Measurements from ENCODE around the gene CREBBP. TPM values are rescaled to one million over a fixed set of nuclear protein-coding genes. Genes with fewer than 3 reads are reported as not detected.

Gene CREBBP
- total and polyA plus RNA-seq, 9 of the 15 experiments (the other 6 are each of a cell fraction or from before 2014, with no cell fraction given): 0.70 to 24.8 (median 5.6) TPM

GRCh38 chr16:3879887-3880564 lies 487 bp downstream of the CREBBP start (continued):
- TF ChIP-seq RAD21 (CRISPR knock-in tag; conservative IDR thresholded peaks at IDR 0.05 in 1 of 2, IDR thresholded peaks at IDR 0.05 in 1 of 2) (peak in 1 of 2 experiments; percentile 43; a peak in 3 of 4 replicates), BCL6 (CRISPR knock-in tag; IDR thresholded peaks at IDR 0.05) (no peak), ZBTB1 (CRISPR knock-in tag; IDR thresholded peaks at IDR 0.05; ENCODE audit: borderline replicate concordance, low read depth) (no peak), ZNF668 (CRISPR knock-in tag; IDR thresholded peaks at IDR 0.05) (no peak), ZNF740 (CRISPR knock-in tag; IDR thresholded peaks at IDR 0.05) (peak; percentile 77; the same call in 1 of the 2 replicates), ZNF740 (tag; IDR thresholded peaks at IDR 0.05) (peak in 1 of 2 experiments; percentile 72; a peak in 2 of 4 replicates), RBFOX2 (IDR thresholded peaks at IDR 0.05; ENCODE audit: low read depth, low read length) (peak; percentile 44), RERE (CRISPR knock-in tag; IDR thresholded peaks at IDR 0.05; ENCODE audit: borderline replicate concordance) (no peak), ESRRB (CRISPR knock-in tag; IDR thresholded peaks at IDR 0.05; ENCODE audit: borderline replicate concordance) (no peak), BACH1 (tag; IDR thresholded peaks at IDR 0.05) (no peak), STAT5B (CRISPR knock-in tag; IDR thresholded peaks at IDR 0.05) (no peak), POLR2G (IDR thresholded peaks at IDR 0.05; ENCODE audit: low read depth, low read length) (0 out of 2 replicates have a peak, but pooled peaks have one; percentile 36), RCOR1 (IDR thresholded peaks at IDR 0.05; ENCODE audit: borderline replicate concordance in 1 of 2, low read depth in 2 of 2, low read length in 2 of 2) (0 out of 4 replicates have a peak, but pooled peaks of 1 of the 2 experiments have one; percentile 20), MLX (CRISPR knock-in tag; conservative IDR thresholded peaks at IDR 0.05) (no peak), ZNF133 (CRISPR knock-in tag; IDR thresholded peaks at IDR 0.05) (no peak), RB1 (IDR thresholded peaks at IDR 0.05; ENCODE audit: low read depth) (0 out of 2 replicates have a peak, but pooled peaks have one; percentile 34), HNRNPUL1 (IDR thresholded peaks at IDR 0.05; ENCODE audit: low read length) (no peak), BDP1 (IDR thresholded peaks at IDR 0.05; ENCODE audit: insufficient read depth, insufficient read length) (no peak), SIN3B (IDR thresholded peaks at IDR 0.05; ENCODE audit: low read depth) (no peak)

All from K562 (cell line).